Measurements from ENCODE around the gene GALNT18. TPM values are rescaled to one million over a fixed set of nuclear protein-coding genes. Genes with fewer than 3 reads are reported as not detected.

Gene GALNT18
- total RNA-seq, 6 experiments from 2014 or later = 3.7 to 11.4 (median 7.8) TPM

DNA sequence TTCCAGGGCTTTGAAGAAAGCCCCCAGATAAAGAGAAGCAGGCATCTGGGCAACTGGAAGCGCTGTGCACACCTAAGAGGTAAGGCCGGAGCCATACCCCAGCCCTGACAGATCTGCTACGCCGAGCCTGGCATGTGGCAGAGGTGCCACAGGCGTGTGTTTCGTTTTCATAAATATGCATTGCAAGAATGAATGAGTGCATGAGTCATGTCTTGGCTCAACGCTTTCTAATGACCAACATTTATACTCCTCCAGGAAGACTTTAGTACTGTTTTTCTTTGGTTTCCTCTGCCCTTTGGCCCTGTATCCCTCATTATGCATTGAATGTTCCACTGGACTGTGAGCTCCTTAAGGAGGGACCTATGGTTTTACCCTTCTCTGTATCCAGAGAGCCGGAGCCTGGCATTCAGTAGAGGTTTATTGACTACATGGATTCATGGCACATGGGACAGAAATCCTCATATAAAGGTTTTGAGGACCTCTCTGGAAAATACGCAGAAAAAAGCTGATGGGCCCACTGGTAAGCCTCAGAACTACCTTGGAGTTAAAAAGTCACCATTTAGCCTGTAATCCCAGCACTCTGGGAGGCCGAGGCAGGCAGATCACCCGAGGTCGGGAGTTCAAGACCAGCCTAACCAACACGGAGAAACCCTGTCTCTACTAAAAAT, 229.9 kb downstream of the GALNT18 start:
- intact Hi-C loops (cut with DNase I) = no loop called here
- Histone ChIP-seq H3K36me3 (no peaks in the 10 kb centered on the region), H3K4me1 (no peaks in the 10 kb centered on the region), H3K27me3 (no peaks in the 10 kb centered on the region), H3K4me3 (no peak overlapping the region), H3K9me3 (no peaks in the 10 kb centered on the region), H3K27ac (no peak overlapping the region)
- 81% methylated on average over 4 of the region's 13 CpGs for WGBS (ENCODE audit: insufficient coverage, low coverage, low lambda C conversion rate, missing lambda C conversion rate)
- no peak for TF ChIP-seq POLR2A (IDR thresholded peaks at IDR 0.05)
- TF ChIP-seq, protein P1, sequence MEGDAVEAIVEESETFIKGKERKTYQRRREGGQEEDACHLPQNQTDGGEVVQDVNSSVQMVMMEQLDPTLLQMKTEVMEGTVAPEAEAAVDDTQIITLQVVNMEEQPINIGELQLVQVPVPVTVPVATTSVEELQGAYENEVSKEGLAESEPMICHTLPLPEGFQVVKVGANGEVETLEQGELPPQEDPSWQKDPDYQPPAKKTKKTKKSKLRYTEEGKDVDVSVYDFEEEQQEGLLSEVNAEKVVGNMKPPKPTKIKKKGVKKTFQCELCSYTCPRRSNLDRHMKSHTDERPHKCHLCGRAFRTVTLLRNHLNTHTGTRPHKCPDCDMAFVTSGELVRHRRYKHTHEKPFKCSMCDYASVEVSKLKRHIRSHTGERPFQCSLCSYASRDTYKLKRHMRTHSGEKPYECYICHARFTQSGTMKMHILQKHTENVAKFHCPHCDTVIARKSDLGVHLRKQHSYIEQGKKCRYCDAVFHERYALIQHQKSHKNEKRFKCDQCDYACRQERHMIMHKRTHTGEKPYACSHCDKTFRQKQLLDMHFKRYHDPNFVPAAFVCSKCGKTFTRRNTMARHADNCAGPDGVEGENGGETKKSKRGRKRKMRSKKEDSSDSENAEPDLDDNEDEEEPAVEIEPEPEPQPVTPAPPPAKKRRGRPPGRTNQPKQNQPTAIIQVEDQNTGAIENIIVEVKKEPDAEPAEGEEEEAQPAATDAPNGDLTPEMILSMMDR (IDR thresholded peaks at IDR 0.05) = no peak
- ATAC-seq (peak in 2 of 4 donors; percentile 14 to 37), DNase-seq (no peak)

DNA sequence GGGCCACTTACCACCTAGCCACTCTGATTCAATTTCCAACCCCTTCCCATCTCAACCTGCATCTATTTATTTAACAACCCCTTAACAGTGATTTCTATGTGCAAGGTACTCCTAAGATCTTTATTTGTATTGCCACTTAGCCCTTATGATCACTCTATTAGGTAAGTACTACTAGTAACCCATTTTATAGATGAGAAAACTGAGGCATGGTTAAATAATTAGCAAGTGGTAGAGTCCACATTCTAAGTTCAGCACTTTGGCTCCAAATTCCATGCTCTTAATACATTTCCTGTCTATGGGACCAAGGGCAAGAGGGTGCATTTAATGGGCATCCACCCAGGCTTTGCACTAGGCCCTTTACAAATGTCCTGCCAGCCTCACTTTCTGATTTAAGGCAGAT, 230.6 kb downstream of the GALNT18 start:
- DNase-seq (no peak), ATAC-seq (no peak)
- intact Hi-C loops (cut with DNase I) = no loop called here
- H3K27me3 ChIP-seq = no peaks in the 10 kb centered on the region
- no peak overlapping the region for H3K27ac ChIP-seq
- H3K4me3 ChIP-seq = no peak overlapping the region
- H3K36me3 ChIP-seq = no peaks in the 10 kb centered on the region
- H3K9me3 ChIP-seq = no peaks in the 10 kb centered on the region
- TF ChIP-seq, protein P1 (IDR thresholded peaks at IDR 0.05) = no peak
- no peak for TF ChIP-seq POLR2A (IDR thresholded peaks at IDR 0.05)
- no peaks in the 10 kb centered on the region for H3K4me1 ChIP-seq

DNA sequence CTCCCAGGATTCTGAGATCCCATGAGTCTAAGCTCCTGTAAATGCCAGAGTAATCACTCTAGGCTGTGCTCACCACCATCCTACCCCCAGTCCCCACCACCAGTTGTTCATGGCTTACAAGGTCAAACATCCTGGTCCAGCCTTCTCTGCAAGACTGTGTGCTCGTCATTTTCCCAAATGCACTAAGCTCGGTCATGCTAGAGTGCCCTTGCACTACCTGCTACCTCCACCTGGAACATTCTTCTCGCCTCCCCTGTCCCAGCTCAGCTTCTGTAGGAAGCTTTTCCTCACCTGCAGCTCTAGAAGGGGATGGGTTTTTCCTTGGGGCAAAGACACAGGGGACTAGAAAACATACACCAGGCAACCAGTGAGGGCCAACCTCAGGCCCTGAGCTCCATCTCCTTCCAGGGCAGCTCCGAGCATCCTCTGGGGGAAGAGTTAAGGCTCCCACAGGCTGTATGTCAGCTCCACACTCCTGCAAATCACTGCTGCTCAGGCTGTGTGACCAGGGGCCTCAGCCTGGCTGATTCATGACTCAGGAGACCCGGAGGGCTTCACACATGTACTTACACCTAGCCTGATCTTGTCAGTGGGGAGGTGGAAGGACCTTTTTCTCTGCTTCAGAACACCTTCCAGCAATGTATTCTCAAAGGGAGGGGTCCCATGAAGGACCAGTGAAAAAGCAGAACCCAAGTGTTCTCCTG, 231.6 kb downstream of the GALNT18 start:
- H3K27ac ChIP-seq = no peak overlapping the region
- no peak overlapping the region for H3K4me3 ChIP-seq
- no peak for TF ChIP-seq POLR2A (IDR thresholded peaks at IDR 0.05)
- TF ChIP-seq, protein P1 (IDR thresholded peaks at IDR 0.05) = no peak
- ATAC-seq = no peak
- no peaks in the 10 kb centered on the region for H3K4me1 ChIP-seq
- no peaks in the 10 kb centered on the region for H3K36me3 ChIP-seq
- H3K27me3 ChIP-seq = no peaks in the 10 kb centered on the region
- DNase-seq = no peak
- H3K9me3 ChIP-seq = no peaks in the 10 kb centered on the region
- intact Hi-C loops (cut with DNase I) = no loop called here
- 82% methylated on average over 3 of the region's 5 CpGs for WGBS (ENCODE audit: insufficient coverage, low coverage, low lambda C conversion rate, missing lambda C conversion rate)

DNA sequence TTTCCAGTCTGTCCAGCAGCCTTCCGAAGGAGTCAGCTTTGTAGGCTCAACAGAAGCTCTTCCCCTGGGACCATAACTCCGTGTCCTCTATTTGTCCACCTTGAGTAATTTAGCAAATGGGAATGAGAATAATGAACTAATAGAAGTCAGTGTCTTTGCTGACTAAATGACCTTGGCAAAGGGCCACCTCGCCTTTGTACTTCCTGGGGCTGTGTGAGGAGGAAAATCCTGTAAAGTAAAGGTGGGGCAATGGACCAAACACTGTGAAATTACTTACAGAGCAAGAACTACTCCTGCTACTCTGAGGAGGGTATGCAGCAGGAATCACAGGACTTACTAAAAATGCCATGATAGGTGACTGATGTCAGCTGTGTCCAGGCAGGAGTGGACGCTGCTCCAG, 232.6 kb downstream of the GALNT18 start:
- Histone ChIP-seq H3K4me1 (peaks cover 0 to under 1% (median 0%) of the 10 kb centered on the region in 4 donors), H3K27ac (no peak overlapping the region), H3K9me3 (no peaks in the 10 kb centered on the region), H3K27me3 (no peaks in the 10 kb centered on the region), H3K36me3 (no peaks in the 10 kb centered on the region), H3K4me3 (no peak overlapping the region)
- no peak for TF ChIP-seq POLR2A (IDR thresholded peaks at IDR 0.05)
- TF ChIP-seq, protein P1 (IDR thresholded peaks at IDR 0.05) = no peak
- intact Hi-C loops (cut with DNase I) = no loop called here
- ATAC-seq = peak; percentile 18 to 45 (median 28)
- DNase-seq = peak in 1 of 3 donors; percentile 34
- 54% methylated on average over 3 of the region's 4 CpGs for WGBS (ENCODE audit: insufficient coverage, low coverage, low lambda C conversion rate, missing lambda C conversion rate)

Data from right lobe of liver (tissue), 6 donors.